Measurements from ENCODE around the gene EIF3F.

DNA sequence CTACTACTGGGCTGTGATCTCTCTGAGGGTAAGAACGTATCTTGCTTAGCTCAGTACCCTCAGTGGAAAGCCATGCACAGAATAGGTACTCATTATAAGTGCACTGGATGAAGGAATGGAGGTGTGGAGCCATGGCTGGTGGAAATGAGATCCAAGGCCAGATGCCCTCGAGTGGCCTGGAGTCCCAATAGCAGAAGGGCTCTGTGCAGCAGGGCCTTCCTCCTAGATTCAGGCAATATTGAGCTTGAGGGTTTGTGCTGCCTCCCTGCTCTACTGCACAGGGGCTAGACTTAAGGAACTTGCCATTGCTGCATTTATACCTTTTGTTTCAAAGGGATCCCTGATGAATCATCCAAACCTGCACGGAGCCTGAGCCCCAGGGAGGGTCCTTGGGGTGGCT lies 60.2 kb downstream of the EIF3F start:
- no peak for TF ChIP-seq EZH2 (IDR thresholded peaks at IDR 0.05; ENCODE audit: low read depth)
- TF ChIP-seq, protein P1, sequence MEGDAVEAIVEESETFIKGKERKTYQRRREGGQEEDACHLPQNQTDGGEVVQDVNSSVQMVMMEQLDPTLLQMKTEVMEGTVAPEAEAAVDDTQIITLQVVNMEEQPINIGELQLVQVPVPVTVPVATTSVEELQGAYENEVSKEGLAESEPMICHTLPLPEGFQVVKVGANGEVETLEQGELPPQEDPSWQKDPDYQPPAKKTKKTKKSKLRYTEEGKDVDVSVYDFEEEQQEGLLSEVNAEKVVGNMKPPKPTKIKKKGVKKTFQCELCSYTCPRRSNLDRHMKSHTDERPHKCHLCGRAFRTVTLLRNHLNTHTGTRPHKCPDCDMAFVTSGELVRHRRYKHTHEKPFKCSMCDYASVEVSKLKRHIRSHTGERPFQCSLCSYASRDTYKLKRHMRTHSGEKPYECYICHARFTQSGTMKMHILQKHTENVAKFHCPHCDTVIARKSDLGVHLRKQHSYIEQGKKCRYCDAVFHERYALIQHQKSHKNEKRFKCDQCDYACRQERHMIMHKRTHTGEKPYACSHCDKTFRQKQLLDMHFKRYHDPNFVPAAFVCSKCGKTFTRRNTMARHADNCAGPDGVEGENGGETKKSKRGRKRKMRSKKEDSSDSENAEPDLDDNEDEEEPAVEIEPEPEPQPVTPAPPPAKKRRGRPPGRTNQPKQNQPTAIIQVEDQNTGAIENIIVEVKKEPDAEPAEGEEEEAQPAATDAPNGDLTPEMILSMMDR (conservative IDR thresholded peaks at IDR 0.05), result no peak

Data from PC-9 (cell line).